GM12878 (cell line): ENCODE results near the gene PIK3R2. TPM values are rescaled to one million over a fixed set of nuclear protein-coding genes. Genes with fewer than 3 reads are reported as not detected.

Experiments used
- CHD4 ChIP-seq: fragments of 200-600 bp; sonication (generic); IDR thresholded peaks from 2 replicates; pipeline ENCODE4 v1.6.1; 2016; ENCODE audit warnings: mild to moderate bottlenecking
- CREB1 ChIP-seq: IDR thresholded peaks from 2 replicates; pipeline ENCODE4 v1.6.1; 2012; ENCODE audit warnings: low read depth, mild to moderate bottlenecking, inconsistent platforms
- EGR1 ChIP-seq, 2 experiments: IDR thresholded peaks; 1 replicate in 1 of 2; 2 replicates in 1 of 2; pipeline ENCODE4 v1.6.1; 2011 to 2012; ENCODE audit warnings: low read depth in 2 of 2, low read length in 2 of 2, borderline replicate concordance in 1 of 2, mild to moderate bottlenecking in 1 of 2, moderate library complexity in 1 of 2
- ESRRA ChIP-seq: IDR thresholded peaks from 2 replicates; pipeline ENCODE4 v1.6.1; 2012; ENCODE audit warnings: mild to moderate bottlenecking, low read length, improper control_type of control experiment
- MYC ChIP-seq: IDR thresholded peaks from 2 replicates; pipeline ENCODE4 v1.6.1; 2011; ENCODE audit warnings: mild to moderate bottlenecking, low read length, moderate library complexity, inconsistent platforms; ENCODE audit not compliant: insufficient read depth, insufficient replicate concordance, insufficient read length, severe bottlenecking
- NBN ChIP-seq: fragments of 450-650 bp; IDR thresholded peaks from 2 replicates; pipeline ENCODE4 v1.6.1; 2016
- NFXL1 ChIP-seq: fragments of 450-650 bp; IDR thresholded peaks from 2 replicates; pipeline ENCODE4 v1.6.1; 2017; ENCODE audit warnings: antibody characterized with exemption, mild to moderate bottlenecking, borderline replicate concordance
- PAX5 ChIP-seq: IDR thresholded peaks from 2 replicates; pipeline ENCODE4 v1.6.1; 2011; ENCODE audit warnings: low read depth, low read length, borderline replicate concordance
- RB1 ChIP-seq: fragments of 450-650 bp; formaldehyde crosslinking; IDR thresholded peaks from 2 replicates; pipeline ENCODE4 v1.6.1; 2017; ENCODE audit warnings: mild to moderate bottlenecking, borderline replicate concordance
- SRF ChIP-seq, 2 experiments: IDR thresholded peaks; 2 replicates each; pipeline ENCODE4 v1.6.1; 2011; ENCODE audit warnings: low read depth in 2 of 2, low read length in 2 of 2, mild to moderate bottlenecking in 1 of 2, moderate library complexity in 1 of 2
- TCF7 ChIP-seq: IDR thresholded peaks from 2 replicates; pipeline ENCODE4 v1.6.1; 2014; ENCODE audit warnings: antibody characterized with exemption, borderline replicate concordance
- ZBED1 ChIP-seq: IDR thresholded peaks from 2 replicates; pipeline ENCODE4 v1.6.1; 2016; ENCODE audit warnings: borderline replicate concordance
- polyA plus RNA-seq, 11 experiments: library from polyadenylated mRNA; depleted of rRNA in 4 of 11; unstranded in 6 of 11; stranded (reverse) in 5 of 11; fragments of >200 nt; fragmentation: Nextera tagmentation in 4 of 11; fragmentation: Illumina TruSeq in 1 of 11; extraction: Ambion mirVana in 4 of 11; extraction: Trizol in 1 of 11; gene quantifications; 1 replicate in 1 of 11; 2 replicates in 10 of 11; pipeline versions ENCODE4 v1.2.1 to v1.2.3, GENCODE V29; 2011 to 2016; ENCODE audit warnings: inconsistent platforms in 2 of 11, missing spikeins in 2 of 11, low read depth in 1 of 11
- total RNA-seq, 4 experiments: library from RNA; depleted of rRNA in 3 of 4; stranded (reverse); fragments of >200 nt in 3 of 4; fragmentation: Illumina TruSeq in 1 of 4; extraction: Trizol in 1 of 4; gene quantifications; 2 replicates each; pipeline versions ENCODE4 v1.2.1 to v1.2.3, GENCODE V29; 2013 to 2021
- TF ChIP-seq, protein P1 (sequence below): fragments of 450-650 bp; IDR thresholded peaks from 2 replicates; pipeline ENCODE4 v1.6.1; 2017; ENCODE audit warnings: mild to moderate bottlenecking, low read depth, inconsistent platforms; ENCODE audit not compliant: poor library complexity, severe bottlenecking
- TF ChIP-seq, protein P2 (sequence below): IDR thresholded peaks from 2 replicates; pipeline ENCODE4 v1.6.1; 2012; ENCODE audit warnings: low read length, inconsistent platforms
- TF ChIP-seq, protein P3 (sequence below): fragments of 450-650 bp; IDR thresholded peaks from 2 replicates; pipeline ENCODE4 v1.6.1; 2014; ENCODE audit warnings: mild to moderate bottlenecking
- TF ChIP-seq, protein P4 (sequence below): fragments of 450-650 bp; IDR thresholded peaks from 2 replicates; pipeline ENCODE4 v1.6.1; 2017; ENCODE audit warnings: mild to moderate bottlenecking, moderate library complexity
- TF ChIP-seq, protein P5 (sequence below): IDR thresholded peaks from 2 replicates; pipeline ENCODE4 v1.6.1; 2011; ENCODE audit warnings: mild to moderate bottlenecking, low read depth, low read length, moderate library complexity; ENCODE audit not compliant: insufficient replicate concordance

Gene PIK3R2
- total and polyA plus RNA-seq, 10 of the 15 experiments (the other 5 are each of a cell fraction or from before 2014, with no cell fraction given), result 0.26 to 22.6 (median 2.5) TPM

DNA sequence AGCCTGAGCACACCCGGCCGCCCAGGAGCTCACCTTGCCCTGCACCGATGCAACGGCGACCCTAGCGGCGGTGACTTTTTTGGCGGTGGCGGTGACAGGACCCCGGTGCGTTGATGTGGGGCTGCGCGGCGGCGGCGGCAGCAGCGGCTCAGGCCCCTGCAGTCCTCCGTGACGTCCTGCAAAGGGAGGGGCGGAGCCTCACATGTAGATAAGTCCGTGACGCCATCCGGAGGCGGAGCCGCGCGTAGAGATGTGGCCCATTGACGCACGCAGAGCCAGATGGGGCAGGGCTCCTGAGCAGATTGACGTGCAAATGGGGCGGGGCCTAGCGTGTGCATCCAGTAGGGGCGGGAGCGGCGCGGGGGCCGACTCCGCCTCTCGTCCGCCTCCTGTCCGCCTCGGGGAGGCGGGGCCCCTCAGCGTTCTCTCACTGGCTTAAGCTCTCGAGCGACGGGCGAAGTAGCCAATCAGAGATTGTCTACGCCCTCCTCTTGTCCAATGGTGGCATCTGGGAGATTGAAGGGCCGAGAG, 51.0 kb downstream of the PIK3R2 start, which contains the start of gene RAB3A (continued):
- TF ChIP-seq EGR1 (IDR thresholded peaks at IDR 0.05; ENCODE audit: borderline replicate concordance in 1 of 2, low read depth in 2 of 2, low read length in 2 of 2) (no peak), TCF7 (no peak), CHD4 (no peak), MYC (no peak), SRF (IDR thresholded peaks at IDR 0.05; ENCODE audit: low read depth in 2 of 2, low read length in 2 of 2) (0 out of 4 replicates have a peak, but pooled peaks of 1 of the 2 experiments have one; percentile 17), ZBED1 (no peak), ESRRA (no peak), RB1 (0 out of 2 replicates have a peak, but pooled peaks have one; percentile 31), NBN (no peak), PAX5 (no peak), CREB1 (peak; percentile 82; the same call in 1 of the 2 replicates), NFXL1 (no peak)
- TF ChIP-seq, protein P1, sequence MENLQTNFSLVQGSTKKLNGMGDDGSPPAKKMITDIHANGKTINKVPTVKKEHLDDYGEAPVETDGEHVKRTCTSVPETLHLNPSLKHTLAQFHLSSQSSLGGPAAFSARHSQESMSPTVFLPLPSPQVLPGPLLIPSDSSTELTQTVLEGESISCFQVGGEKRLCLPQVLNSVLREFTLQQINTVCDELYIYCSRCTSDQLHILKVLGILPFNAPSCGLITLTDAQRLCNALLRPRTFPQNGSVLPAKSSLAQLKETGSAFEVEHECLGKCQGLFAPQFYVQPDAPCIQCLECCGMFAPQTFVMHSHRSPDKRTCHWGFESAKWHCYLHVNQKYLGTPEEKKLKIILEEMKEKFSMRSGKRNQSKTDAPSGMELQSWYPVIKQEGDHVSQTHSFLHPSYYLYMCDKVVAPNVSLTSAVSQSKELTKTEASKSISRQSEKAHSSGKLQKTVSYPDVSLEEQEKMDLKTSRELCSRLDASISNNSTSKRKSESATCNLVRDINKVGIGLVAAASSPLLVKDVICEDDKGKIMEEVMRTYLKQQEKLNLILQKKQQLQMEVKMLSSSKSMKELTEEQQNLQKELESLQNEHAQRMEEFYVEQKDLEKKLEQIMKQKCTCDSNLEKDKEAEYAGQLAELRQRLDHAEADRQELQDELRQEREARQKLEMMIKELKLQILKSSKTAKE, result no peak
- TF ChIP-seq, protein P2, sequence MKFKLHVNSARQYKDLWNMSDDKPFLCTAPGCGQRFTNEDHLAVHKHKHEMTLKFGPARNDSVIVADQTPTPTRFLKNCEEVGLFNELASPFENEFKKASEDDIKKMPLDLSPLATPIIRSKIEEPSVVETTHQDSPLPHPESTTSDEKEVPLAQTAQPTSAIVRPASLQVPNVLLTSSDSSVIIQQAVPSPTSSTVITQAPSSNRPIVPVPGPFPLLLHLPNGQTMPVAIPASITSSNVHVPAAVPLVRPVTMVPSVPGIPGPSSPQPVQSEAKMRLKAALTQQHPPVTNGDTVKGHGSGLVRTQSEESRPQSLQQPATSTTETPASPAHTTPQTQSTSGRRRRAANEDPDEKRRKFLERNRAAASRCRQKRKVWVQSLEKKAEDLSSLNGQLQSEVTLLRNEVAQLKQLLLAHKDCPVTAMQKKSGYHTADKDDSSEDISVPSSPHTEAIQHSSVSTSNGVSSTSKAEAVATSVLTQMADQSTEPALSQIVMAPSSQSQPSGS, result no peak
- TF ChIP-seq, protein P3, sequence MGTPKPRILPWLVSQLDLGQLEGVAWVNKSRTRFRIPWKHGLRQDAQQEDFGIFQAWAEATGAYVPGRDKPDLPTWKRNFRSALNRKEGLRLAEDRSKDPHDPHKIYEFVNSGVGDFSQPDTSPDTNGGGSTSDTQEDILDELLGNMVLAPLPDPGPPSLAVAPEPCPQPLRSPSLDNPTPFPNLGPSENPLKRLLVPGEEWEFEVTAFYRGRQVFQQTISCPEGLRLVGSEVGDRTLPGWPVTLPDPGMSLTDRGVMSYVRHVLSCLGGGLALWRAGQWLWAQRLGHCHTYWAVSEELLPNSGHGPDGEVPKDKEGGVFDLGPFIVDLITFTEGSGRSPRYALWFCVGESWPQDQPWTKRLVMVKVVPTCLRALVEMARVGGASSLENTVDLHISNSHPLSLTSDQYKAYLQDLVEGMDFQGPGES, result peak; percentile 99
- TF ChIP-seq, protein P4, sequence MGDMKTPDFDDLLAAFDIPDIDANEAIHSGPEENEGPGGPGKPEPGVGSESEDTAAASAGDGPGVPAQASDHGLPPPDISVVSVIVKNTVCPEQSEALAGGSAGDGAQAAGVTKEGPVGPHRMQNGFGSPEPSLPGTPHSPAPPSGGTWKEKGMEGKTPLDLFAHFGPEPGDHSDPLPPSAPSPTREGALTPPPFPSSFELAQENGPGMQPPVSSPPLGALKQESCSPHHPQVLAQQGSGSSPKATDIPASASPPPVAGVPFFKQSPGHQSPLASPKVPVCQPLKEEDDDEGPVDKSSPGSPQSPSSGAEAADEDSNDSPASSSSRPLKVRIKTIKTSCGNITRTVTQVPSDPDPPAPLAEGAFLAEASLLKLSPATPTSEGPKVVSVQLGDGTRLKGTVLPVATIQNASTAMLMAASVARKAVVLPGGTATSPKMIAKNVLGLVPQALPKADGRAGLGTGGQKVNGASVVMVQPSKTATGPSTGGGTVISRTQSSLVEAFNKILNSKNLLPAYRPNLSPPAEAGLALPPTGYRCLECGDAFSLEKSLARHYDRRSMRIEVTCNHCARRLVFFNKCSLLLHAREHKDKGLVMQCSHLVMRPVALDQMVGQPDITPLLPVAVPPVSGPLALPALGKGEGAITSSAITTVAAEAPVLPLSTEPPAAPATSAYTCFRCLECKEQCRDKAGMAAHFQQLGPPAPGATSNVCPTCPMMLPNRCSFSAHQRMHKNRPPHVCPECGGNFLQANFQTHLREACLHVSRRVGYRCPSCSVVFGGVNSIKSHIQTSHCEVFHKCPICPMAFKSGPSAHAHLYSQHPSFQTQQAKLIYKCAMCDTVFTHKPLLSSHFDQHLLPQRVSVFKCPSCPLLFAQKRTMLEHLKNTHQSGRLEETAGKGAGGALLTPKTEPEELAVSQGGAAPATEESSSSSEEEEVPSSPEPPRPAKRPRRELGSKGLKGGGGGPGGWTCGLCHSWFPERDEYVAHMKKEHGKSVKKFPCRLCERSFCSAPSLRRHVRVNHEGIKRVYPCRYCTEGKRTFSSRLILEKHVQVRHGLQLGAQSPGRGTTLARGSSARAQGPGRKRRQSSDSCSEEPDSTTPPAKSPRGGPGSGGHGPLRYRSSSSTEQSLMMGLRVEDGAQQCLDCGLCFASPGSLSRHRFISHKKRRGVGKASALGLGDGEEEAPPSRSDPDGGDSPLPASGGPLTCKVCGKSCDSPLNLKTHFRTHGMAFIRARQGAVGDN, result no peak
- TF ChIP-seq, protein P5, sequence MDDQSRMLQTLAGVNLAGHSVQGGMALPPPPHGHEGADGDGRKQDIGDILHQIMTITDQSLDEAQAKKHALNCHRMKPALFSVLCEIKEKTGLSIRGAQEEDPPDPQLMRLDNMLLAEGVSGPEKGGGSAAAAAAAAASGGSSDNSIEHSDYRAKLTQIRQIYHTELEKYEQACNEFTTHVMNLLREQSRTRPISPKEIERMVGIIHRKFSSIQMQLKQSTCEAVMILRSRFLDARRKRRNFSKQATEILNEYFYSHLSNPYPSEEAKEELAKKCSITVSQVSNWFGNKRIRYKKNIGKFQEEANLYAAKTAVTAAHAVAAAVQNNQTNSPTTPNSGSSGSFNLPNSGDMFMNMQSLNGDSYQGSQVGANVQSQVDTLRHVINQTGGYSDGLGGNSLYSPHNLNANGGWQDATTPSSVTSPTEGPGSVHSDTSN, result peak; percentile 99
